Liver (tissue), 3 donors: ENCODE measurements around the gene SORBS2.

Experiments
- TAF1 ChIP-seq: conservative IDR thresholded peaks from 2 replicates; pipeline ENCODE4 v1.6.1; 2016; ENCODE audit warnings: antibody characterized with exemption, mild to moderate bottlenecking
- TF ChIP-seq, protein P1 (sequence below): IDR thresholded peaks from 2 replicates; pipeline ENCODE4 v1.6.1; 2016; ENCODE audit warnings: antibody characterized with exemption
- TF ChIP-seq, protein P2 (sequence below): fragments of 150-350 bp; IDR thresholded peaks from 2 replicates; pipeline ENCODE4 v1.5.1; 2017; ENCODE audit warnings: improper control_type of control experiment, low read depth, low read length; ENCODE audit not compliant: missing input control
- donor health status: healthy.
- donor health status: healthy.

DNA sequence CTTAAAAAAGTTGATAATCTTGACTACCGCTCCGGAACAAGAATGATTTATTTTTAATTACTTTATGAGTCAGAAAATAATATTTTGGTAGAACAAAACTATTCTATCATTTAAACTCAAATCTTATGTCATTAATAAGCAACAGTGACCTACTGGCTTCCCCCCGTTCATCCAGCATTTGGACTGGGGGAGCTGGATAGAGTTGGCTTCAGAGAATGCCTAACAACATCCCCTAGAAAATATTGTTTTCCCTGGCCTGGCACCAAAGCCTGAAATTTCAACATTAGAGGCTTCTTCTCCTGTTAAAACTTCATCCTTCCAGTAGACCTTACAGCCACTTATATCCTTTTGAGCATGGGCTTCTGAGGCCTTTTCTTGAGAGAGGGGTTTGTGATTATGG lies 221.0 kb downstream of the SORBS2 start:
- no peak for TF ChIP-seq TAF1
- TF ChIP-seq, protein P1, sequence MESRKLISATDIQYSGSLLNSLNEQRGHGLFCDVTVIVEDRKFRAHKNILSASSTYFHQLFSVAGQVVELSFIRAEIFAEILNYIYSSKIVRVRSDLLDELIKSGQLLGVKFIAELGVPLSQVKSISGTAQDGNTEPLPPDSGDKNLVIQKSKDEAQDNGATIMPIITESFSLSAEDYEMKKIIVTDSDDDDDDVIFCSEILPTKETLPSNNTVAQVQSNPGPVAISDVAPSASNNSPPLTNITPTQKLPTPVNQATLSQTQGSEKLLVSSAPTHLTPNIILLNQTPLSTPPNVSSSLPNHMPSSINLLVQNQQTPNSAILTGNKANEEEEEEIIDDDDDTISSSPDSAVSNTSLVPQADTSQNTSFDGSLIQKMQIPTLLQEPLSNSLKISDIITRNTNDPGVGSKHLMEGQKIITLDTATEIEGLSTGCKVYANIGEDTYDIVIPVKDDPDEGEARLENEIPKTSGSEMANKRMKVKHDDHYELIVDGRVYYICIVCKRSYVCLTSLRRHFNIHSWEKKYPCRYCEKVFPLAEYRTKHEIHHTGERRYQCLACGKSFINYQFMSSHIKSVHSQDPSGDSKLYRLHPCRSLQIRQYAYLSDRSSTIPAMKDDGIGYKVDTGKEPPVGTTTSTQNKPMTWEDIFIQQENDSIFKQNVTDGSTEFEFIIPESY = no peak
- TF ChIP-seq, protein P2, sequence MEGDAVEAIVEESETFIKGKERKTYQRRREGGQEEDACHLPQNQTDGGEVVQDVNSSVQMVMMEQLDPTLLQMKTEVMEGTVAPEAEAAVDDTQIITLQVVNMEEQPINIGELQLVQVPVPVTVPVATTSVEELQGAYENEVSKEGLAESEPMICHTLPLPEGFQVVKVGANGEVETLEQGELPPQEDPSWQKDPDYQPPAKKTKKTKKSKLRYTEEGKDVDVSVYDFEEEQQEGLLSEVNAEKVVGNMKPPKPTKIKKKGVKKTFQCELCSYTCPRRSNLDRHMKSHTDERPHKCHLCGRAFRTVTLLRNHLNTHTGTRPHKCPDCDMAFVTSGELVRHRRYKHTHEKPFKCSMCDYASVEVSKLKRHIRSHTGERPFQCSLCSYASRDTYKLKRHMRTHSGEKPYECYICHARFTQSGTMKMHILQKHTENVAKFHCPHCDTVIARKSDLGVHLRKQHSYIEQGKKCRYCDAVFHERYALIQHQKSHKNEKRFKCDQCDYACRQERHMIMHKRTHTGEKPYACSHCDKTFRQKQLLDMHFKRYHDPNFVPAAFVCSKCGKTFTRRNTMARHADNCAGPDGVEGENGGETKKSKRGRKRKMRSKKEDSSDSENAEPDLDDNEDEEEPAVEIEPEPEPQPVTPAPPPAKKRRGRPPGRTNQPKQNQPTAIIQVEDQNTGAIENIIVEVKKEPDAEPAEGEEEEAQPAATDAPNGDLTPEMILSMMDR = no peak
